Left forelimb (tissue), 1 donor: Measurements from ENCODE around the gene RIIAD1.
"Not testable (repeated sequence)": the region's sequence is repeated elsewhere in the genome, so short reads cannot be mapped to it uniquely, and the experiment has no call there.

ENCODE experiments used
- DNase-seq: peaks from one replicate; pipeline ENCODE4 v3.0.0-alpha.2; 2018; ENCODE audit warnings: low spot score

Gene RIIAD1

DNA sequence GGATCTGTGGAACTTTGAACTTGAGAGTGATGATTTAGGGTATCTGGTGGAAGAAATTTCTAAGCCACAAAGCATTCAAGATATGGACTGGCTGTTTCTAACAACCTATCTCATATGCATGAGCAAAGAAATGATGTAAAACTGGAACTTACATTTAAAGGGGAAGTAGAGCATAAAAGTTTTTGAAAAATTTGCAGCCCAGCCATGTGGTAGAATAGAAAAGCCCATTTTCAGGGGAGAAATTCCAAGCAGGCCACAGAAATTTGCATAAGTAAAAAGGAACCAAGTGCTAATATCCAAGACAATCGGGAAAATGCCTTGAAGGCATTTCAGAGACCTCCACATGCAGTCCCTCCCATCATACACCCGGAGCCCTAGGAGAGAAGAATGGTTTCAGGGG lies 15.7 kb downstream of the RIIAD1 start:
- no peak for DNase-seq

DNA sequence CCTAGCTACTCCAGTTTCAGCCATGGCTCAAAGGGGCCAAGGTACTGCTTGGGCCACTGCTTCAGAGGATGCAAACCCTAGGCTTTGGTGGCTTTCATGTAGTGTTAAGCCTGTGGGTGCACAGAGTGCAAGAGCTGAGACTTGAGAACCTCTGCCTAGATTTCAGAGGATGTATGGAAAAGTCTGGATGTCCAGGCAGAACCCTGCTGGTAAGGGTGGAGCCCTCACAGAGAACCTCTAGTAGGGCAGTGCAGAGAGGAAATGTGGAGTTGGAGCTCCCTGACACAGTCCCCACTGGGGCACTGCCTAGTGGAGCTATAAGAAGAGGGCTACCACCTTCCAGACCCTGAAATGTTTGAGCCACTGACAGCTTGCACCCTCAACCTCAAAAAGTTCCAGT lies 16.2 kb downstream of the RIIAD1 start:
- peak; percentile 45 for DNase-seq

DNA sequence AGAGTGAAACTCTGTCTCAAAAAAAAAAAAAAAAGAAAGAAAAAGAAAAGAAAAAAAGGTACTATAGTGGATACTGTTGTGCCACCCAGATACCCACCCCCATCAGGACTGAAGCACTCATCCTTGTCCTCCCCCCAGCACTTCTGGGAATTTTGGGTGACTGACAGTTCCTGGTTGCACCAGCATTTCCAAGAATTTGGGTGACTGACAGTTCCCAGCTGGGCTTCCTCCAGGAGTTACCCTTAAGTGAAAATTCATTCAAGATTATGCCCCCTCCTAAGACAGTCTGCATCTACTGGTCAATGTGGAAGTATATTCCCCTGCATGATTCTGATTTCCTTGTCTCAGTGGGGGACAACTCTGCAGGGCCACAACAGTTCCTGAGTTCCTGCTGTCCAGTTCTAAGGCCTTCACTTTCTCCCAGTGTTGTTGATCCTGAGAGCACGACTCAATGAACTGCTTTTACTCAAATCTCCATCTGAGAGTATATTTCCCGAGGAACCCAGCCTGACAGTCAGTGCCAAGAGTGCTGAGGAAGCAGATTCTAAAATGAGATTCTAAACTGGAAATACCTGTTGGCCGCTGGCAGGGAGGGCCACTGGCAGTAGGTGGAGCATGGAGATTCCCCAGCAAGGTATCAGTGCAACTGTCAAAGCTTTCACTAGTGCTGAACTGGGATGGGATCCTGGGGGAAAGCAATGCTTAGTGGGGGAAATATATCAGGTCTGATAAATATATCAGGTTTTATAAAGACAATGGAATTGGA lies 18.5 kb downstream of the RIIAD1 start:
- DNase-seq, result no peak

DNA sequence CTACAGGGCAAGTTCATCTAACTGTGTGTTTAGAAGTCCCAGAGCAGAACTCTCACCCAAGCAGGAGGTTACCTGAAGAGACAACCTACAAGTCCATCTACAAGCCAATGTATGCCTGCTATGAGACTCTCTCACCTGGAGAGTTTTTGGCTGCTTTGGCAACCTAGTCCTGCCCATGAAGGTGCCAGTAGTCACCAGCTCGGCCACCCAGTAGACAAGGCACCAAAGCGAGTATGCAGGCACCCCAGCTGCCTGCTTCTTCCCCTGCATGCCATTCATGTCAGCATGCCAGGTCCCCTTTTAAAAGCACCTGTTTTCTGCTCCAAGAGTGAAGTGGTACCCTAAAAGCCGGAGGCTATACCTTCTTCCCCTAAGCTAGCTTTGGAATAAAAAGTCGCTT lies 20.2 kb downstream of the RIIAD1 start:
- peak; percentile 2 for DNase-seq

DNA sequence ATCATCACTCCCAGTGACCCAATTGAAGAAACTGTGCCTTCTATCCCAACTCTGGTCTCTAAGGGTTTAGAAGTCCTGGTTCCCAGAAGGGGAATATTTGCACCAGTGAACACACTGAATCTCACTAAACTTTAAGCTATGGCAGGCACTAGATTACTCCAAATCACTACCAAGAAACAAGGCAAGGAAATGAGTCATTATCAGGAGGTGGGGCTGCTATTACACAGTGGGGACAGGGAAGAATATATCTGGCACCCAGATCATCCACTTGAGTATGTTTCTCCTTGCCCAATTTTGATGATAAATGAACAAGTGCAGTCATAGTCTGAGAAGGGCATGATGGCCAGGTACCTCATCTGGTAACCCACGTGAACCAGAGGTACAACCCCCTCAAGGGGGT lies 35.0 kb downstream of the RIIAD1 start:
- DNase-seq, result no peak

DNA sequence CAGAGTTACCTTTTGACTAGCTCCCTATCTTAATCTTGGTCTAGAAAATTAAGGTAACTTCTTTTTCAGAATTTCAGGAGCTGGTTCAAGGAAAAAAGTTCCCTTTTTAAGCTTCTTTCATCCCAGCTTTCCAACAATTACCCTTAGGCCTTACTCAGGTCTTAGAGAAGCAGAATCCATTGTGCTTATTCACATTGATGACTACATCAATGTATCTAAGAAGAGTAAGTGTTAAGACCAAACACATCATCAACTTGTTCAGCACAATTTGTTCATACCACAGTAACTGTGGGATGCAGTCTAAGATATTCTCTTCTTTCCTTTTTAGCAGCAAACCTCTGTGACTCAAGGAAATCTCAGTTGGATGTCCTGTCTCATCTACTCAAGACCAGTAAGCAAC lies 37.9 kb downstream of the RIIAD1 start:
- no peak for DNase-seq

DNA sequence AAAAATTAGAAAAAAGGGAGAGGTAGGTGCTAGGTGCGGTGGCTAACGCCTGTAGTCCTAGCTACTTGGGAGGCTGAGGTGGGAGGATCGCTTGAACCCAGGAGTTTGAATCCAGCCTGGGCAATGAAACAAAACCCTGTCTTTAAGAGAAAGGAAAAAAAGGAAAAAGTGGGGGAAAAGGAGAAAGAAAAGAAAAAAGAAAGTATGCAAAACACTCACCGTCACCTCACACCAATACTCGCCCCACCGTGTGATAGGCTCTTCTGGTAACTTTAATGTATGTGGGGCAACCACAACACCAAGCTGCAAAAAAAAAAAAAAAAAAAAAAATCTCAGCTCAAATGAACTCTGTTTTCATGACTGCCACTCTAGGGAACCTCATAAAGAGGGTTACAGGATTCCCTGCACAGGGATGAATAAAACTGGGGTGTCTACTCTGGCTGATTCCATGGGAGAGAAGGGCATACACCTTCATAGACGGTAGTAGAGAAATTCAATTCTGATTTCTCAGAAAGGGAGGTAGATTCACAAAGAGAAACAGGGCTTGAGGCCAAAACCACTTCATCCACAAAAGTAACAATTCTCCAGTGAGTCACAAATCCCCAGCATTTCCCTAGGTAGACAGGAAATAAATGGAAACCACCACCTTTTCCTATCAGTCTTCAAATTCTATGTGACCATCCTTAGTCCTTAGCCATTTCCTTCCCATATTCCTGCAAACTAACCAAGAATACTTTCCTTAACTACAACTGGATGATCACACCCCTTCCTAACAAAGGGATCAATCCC lies 39.5 kb downstream of the RIIAD1 start:
- no peak for DNase-seq

DNA sequence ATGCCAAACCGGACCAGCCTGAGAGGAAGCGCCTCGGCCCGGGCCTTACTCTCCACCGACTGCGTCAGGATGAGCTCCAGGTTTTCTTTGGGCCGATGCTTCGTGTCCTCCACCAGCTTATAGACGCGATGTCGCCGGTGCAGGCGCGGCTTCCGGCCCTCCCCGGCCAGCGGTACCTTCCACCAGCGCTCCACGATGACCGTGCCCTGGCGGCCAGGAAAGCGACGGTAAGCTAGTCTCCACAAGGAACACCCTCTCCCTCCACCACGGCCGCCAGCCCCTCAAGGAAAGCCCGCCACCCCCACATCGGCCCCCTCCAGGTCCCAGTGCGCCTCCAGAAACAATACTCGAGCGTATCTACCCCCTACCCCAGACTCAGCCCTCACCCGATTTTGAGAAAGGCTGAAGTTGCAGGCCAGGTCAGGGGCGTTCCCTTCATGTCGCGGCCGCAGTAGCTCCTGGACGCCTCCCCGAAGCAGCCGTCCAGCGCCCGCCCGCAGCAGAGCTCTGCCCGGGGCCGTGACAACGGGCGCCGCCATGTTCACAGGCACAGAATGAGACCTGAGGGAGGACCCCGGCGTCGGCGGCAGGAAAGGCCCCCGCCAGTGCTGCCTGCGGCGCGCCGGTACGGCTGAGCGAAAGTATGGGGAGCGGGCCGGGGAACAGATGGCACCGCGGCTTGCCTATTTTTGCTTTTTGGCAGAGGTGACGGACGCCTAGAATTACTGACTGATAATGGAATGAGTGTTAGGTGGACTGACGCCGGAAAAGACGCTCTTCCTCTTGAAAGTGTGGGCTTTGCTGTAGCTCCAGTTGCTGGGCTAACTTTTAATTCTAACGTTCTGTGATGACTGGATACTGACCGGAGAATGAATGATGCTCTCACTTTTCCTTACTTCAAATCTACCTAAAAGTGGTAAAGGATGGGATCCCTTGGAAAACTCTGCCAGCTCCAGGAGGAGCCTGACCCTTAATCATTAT lies 41.9 kb downstream of the RIIAD1 start, which contains the start of gene MRPL9:
MRPL9 (minus strand) TSS at position 556 of the 981 bp plus-strand sequence; CDS start at position 539, 17 bp downstream.
- DNase-seq, result peak; percentile 91

DNA sequence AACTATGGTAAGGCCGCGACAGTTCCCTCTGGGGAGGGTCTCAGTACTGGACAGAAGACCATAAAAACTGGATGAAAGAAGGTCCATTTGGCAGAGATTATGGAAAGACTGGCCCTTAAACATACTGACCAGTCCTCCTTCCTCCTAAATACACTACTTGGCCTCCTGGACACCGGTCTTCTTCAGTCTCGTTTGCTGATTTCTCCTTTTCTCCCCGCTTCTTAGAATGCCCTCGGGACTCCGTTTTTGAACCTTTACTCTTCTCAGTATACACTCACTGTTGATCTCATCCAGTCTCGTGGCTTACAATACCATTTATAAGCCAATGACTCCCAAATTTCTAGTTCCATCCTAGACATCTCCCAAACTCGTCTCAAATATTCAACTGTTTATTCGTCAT lies 42.7 kb downstream of the RIIAD1 start:
- no peak for DNase-seq

DNA sequence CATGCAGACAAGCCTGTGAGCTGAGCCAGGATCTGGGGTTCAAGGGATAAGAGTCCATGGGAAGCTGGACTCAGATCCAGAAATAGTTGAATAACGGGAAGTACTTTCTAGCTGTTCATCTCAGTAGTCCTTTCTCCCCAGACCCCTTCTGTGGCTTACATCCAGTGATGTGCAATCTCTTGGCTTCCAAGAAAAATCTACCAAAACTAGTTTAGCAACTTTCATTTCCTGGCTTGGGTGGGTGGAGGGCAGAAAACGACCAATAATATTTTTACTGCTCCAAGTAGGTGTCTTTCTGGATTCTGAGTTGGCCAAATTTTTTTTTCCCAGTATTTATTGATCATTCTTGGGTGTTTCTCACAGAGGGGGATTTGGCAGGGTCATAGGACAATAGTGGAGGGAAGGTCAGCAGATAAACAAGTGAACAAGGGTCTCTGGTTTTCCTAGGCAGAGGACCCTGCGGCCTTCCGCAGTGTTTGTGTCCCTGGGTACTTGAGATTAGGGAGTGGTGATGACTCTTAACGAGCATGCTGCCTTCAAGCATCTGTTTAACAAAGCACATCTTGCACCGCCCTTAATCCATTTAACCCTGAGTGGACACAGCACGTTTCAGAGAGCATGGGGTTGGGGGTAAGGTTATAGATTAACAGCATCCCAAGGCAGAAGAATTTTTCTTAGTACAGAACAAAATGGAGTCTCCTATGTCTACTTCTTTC lies 47.2 kb downstream of the RIIAD1 start:
- not testable (repeated sequence) for DNase-seq

DNA sequence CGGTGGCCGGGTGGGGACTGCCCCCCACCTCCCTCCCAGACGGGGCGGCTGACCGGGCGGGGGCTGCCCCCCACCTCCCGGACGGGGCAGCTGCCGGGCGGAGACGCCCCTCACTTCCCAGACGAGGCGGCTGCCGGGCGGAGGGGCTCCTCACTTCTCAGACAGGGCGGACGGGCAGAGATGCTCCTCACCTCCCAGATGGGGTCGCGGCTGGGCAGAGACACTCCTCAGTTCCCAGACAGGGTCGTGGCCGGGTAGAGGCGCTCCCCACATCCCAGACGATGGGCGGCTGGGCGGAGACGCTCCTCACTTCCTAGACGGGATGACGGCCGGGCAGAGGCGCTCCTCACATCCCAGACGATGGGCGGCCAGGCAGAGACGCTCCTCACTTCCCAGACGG lies 47.9 kb downstream of the RIIAD1 start:
- DNase-seq, result not testable (repeated sequence)

DNA sequence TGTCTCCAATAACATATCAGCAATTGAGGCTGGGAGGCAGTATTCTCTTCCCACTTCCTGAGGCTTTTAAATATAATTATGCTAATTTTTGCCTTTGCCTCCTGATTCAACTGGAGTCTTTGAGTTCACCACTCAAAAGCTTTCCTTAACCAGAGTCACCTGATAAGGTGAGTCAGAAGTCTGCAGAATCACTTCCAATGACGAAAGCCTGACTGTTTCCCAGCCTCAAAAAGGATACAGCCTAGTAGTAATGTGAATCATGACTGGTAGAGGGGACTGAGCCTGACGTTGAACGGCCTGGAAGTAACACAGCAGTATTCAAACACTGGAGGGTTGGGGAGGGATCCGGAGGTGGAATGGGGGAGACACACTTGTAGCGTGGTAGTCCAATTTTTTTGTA lies 52.4 kb downstream of the RIIAD1 start:
- no peak for DNase-seq

DNA sequence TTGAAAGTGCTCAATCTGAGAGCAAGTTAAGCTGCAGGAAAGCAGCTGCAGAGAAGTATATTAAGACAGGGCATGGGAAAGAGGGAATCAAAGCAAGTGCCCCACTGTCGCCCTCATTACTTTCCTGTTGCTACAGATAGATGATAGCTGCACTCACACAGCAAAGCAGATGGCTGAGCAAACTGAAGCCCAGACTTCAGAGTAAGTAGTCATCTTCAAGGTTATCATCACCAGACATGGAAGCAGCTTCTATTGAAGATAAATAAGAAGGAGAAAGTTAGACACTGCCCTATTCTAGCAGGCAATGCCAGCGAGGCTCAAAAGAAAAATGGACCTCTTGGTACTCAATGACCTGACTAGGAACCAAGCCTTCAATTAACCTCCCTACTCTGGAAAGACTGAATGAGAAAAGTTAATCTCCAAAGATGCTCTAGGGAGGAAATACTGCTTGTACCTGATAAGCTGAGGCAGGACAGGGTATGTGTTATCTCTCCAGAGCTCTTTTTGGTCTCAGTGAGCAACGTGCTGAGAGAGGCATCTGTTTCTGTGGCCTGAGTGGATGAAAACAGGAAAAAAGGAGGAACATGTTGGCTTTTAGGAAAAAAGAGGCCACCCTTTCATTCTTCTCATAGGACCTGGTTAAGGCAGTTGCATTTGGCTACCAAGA lies 53.1 kb downstream of the RIIAD1 start:
- DNase-seq, result no peak

DNA sequence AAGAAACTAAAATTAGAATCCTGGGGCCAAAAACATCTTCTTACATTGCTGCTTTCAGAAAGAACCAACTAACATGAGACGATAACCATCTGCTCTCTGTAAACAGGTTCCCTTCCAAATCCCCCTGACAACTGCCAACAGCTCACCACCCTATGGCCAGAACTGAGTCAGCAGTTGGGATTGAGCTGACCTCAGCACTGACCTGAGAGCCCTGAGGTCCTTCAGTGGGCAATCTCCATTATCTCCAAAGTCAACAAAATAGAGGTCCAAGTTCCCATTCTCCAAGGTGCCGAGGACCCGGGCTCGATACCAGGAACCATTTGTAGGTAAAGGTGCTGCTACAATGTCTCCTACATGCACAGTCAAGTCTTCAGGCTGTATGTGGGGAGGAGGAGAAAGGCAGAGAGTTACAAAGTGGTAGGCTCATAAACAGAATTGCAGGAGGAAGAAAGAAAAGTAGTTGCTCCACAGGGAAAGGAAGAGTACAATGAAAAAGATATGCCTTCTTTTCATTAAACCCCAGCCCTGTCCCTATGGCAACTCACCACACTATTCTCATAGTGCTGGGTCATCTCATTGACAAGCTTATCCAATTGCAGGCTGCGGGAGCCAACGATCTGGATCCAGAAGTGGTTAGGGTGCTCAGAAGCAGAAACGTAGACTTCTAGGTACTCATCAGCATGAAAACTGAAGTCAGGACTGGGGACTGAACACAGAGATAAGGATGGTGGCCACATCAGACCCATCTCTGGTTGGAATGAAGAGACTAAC lies 54.8 kb downstream of the RIIAD1 start:
- DNase-seq, result no peak

DNA sequence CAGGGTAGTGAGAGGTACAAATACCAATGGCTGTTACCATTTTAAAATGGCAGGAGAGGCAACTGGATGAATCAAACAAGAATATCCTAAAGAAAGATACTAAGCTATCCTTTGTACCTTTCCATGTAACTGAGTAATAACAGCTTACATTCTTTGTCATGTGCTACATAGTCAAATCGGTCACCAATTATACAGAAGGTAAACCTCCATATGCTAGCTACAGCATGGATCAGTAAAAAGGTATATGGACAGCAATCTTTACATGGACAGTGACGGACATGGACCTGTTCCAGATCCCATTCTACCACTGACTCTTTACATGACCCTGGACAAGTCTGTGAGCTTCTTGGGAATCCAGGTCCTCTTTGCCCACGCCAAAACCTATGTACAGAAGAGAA lies 55.3 kb downstream of the RIIAD1 start:
- no peak for DNase-seq

DNA sequence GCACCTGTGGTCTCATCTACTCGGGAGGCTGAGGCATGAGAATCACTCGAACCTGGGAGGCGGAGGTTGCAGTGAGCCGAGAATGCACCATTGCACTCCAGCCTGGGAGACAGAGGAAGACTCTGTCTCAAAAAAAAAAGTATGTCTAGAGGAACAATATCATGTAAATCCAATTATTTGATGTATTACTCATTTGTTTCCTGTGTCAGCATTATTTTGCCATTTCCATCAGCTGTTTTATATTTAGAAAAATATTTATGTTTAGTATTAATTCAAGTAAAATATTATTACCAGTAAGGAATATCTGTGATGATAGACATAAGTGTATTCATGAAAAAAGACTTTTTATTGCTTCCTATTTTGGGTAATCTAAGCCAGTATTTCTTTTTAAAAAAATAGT lies 56.0 kb downstream of the RIIAD1 start:
- DNase-seq, result no peak
